ENCODE measurements around the gene ANO3. TPM values are rescaled to one million over a fixed set of nuclear protein-coding genes. Genes with fewer than 3 reads are reported as not detected.

Gene ANO3
- total and polyA plus RNA-seq, 3 experiments from 2014 or later, result not detected

- POLR2A ChIA-PET, result no interaction called here
- Histone ChIP-seq H3K4me1 (ENCODE audit: insufficient read depth, low read length) (no peaks in the 10 kb centered on the region), H3K4me3 (ENCODE audit: low read length) (no peak overlapping the region), H3K27me3 (ENCODE audit: insufficient read depth, low read length, poor library complexity, severe bottlenecking) (no peaks in the 10 kb centered on the region), H3K27ac (ENCODE audit: low read depth, low read length) (no peak overlapping the region), H3K36me3 (ENCODE audit: insufficient read depth, low read length) (no peaks in the 10 kb centered on the region), H3K9me3 (ENCODE audit: low read length) (no peaks in the 10 kb centered on the region)
- Mint-ChIP-seq H3K27me3 (no peaks in the 10 kb centered on the region), H3K9me3 (peaks cover 2 to 10% (median 4%) of the 10 kb centered on the region in 5 donors), H3K4me3 (no peak overlapping the region), H3K27ac (no peak overlapping the region), H3K4me1 (no peaks in the 10 kb centered on the region), H3K36me3 (no peaks in the 10 kb centered on the region)
- DNase-seq, result no peak
- CTCF ChIA-PET, result no interaction called here
Measured at GRCh38 chr11:26478710-26479109, 146.8 kb downstream of the ANO3 start.

- POLR2A ChIA-PET, result no interaction called here
- Histone ChIP-seq H3K4me3 (ENCODE audit: low read length) (no peak overlapping the region), H3K36me3 (ENCODE audit: insufficient read depth, low read length) (no peaks in the 10 kb centered on the region), H3K9me3 (ENCODE audit: low read length) (no peaks in the 10 kb centered on the region), H3K4me1 (ENCODE audit: insufficient read depth, low read length) (no peaks in the 10 kb centered on the region), H3K27ac (ENCODE audit: low read depth, low read length) (no peak overlapping the region), H3K27me3 (ENCODE audit: insufficient read depth, low read length, poor library complexity, severe bottlenecking) (no peaks in the 10 kb centered on the region)
- CTCF ChIA-PET, result no interaction called here
- H3K27ac Mint-ChIP-seq, result peak overlapping the region in 1 of 8 donors; percentile 77
- no peaks in the 10 kb centered on the region for H3K36me3 Mint-ChIP-seq
- H3K4me3 Mint-ChIP-seq, result no peak overlapping the region
- H3K4me1 Mint-ChIP-seq, result no peaks in the 10 kb centered on the region
- H3K9me3 Mint-ChIP-seq, result peaks cover 4 to 15% (median 7%) of the 10 kb centered on the region in 5 donors
- no peak for DNase-seq
- H3K27me3 Mint-ChIP-seq, result no peaks in the 10 kb centered on the region
Measured at GRCh38 chr11:26480041-26480440, 148.1 kb downstream of the ANO3 start.

DNA sequence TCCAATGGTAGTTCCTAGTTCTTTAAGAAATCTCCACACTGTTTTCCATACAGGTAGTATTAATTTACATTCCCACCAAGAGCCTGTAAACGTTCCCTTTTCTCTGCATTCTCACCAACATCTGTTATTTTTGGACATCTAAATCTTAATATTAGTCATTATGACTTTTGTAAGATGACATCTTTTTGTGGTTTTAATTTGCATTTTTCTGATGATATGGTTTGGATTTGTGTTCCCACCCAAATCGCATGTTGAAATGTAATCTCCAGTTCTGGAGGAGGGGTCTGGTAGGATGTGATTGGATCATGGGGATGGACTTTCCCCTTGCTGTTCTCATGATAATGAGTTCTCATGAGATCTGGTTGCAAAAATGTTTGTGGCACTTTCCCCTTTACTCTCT is 151.2 kb downstream of the ANO3 start:
- H3K9me3 ChIP-seq (ENCODE audit: low read length), result no peaks in the 10 kb centered on the region
- CTCF ChIA-PET, result no interaction called here
- Mint-ChIP-seq H3K4me1 (no peaks in the 10 kb centered on the region), H3K27me3 (no peaks in the 10 kb centered on the region), H3K4me3 (no peak overlapping the region), H3K36me3 (no peaks in the 10 kb centered on the region), H3K9me3 (peaks cover 7 to 35% (median 11%) of the 10 kb centered on the region in 5 donors), H3K27ac (no peak overlapping the region)
- POLR2A ChIA-PET, result no interaction called here
- H3K4me3 ChIP-seq (ENCODE audit: low read length), result no peak overlapping the region
- no peak for DNase-seq
- no peaks in the 10 kb centered on the region for H3K36me3 ChIP-seq (ENCODE audit: insufficient read depth, low read length)
- H3K4me1 ChIP-seq (ENCODE audit: insufficient read depth, low read length), result no peaks in the 10 kb centered on the region
- H3K27ac ChIP-seq (ENCODE audit: low read depth, low read length), result no peak overlapping the region
- H3K27me3 ChIP-seq (ENCODE audit: insufficient read depth, low read length, poor library complexity, severe bottlenecking), result no peaks in the 10 kb centered on the region

- H3K36me3 ChIP-seq (ENCODE audit: insufficient read depth, low read length), result no peaks in the 10 kb centered on the region
- Mint-ChIP-seq H3K36me3 (no peaks in the 10 kb centered on the region), H3K27ac (no peak overlapping the region), H3K4me1 (no peaks in the 10 kb centered on the region), H3K27me3 (no peaks in the 10 kb centered on the region), H3K4me3 (no peak overlapping the region), H3K9me3 (peaks cover 4 to 24% (median 12%) of the 10 kb centered on the region in 5 donors)
- no peaks in the 10 kb centered on the region for H3K9me3 ChIP-seq (ENCODE audit: low read length)
- H3K4me1 ChIP-seq (ENCODE audit: insufficient read depth, low read length), result no peaks in the 10 kb centered on the region
- ChIA-PET POLR2A (no interaction called here), CTCF (no interaction called here)
- no peak overlapping the region for H3K27ac ChIP-seq (ENCODE audit: low read depth, low read length)
- no peak for DNase-seq
- H3K27me3 ChIP-seq (ENCODE audit: insufficient read depth, low read length, poor library complexity, severe bottlenecking), result no peaks in the 10 kb centered on the region
- no peak overlapping the region for H3K4me3 ChIP-seq (ENCODE audit: low read length)
Measured at GRCh38 chr11:26490546-26490945, 158.6 kb downstream of the ANO3 start.

DNA sequence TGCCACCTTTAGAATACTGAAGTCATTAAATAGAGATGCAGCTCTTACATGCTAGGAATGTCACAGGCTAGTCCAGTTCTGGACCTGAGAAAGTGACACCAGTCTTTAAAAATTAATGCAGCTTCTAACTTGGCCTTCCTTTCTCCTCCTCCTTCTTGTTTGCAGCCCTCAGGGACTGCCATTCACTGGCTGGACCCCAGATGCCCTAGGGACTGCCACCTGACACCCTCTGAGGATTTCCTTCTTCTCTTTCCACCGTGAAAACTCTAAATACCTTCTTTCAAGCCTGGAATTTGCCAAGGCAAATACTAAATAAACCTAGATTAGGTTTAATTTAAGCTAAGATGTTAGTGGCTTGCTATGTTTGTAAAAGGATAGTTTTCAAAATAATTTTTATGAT is 161.7 kb downstream of the ANO3 start:
- Mint-ChIP-seq H3K9me3 (peaks cover 0 to 8% (median 5%) of the 10 kb centered on the region in 5 donors), H3K4me3 (no peak overlapping the region), H3K4me1 (no peaks in the 10 kb centered on the region), H3K36me3 (no peaks in the 10 kb centered on the region), H3K27me3 (no peaks in the 10 kb centered on the region), H3K27ac (no peak overlapping the region)
- DNase-seq, result no peak
- ChIA-PET POLR2A (no interaction called here), CTCF (no interaction called here)
- Histone ChIP-seq H3K27ac (ENCODE audit: low read depth, low read length) (no peak overlapping the region), H3K27me3 (ENCODE audit: insufficient read depth, low read length, poor library complexity, severe bottlenecking) (no peaks in the 10 kb centered on the region), H3K4me3 (ENCODE audit: low read length) (no peak overlapping the region), H3K9me3 (ENCODE audit: low read length) (no peaks in the 10 kb centered on the region), H3K4me1 (ENCODE audit: insufficient read depth, low read length) (no peaks in the 10 kb centered on the region), H3K36me3 (ENCODE audit: insufficient read depth, low read length) (no peaks in the 10 kb centered on the region)

DNA sequence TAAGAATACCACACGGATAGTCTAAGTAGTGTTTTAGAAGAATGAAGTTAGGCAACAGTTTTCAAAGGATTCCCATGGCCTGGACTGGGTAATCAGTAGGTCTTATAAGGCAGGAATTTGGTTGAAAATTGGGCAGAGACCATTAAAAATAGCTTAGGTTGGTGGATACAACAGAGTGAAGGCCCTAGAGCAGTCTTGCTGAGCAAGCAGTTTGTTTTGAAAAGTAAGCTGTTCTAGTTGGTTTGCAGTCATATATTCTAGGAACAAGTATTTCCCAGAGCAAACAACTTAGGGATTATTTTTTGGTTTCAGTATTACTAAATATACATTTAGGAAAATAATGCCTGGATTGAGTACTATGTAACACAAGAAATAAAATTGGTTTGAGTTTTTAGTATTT is 175.3 kb downstream of the ANO3 start:
- Histone ChIP-seq H3K4me1 (ENCODE audit: insufficient read depth, low read length) (no peaks in the 10 kb centered on the region), H3K4me3 (ENCODE audit: low read length) (no peak overlapping the region), H3K27me3 (ENCODE audit: insufficient read depth, low read length, poor library complexity, severe bottlenecking) (no peaks in the 10 kb centered on the region), H3K9me3 (ENCODE audit: low read length) (no peaks in the 10 kb centered on the region), H3K36me3 (ENCODE audit: insufficient read depth, low read length) (no peaks in the 10 kb centered on the region), H3K27ac (ENCODE audit: low read depth, low read length) (no peak overlapping the region)
- Mint-ChIP-seq H3K27me3 (no peaks in the 10 kb centered on the region), H3K9me3 (peaks cover 0 to 30% (median 11%) of the 10 kb centered on the region in 5 donors), H3K27ac (no peak overlapping the region), H3K4me1 (no peaks in the 10 kb centered on the region), H3K36me3 (peaks cover 0 to 2% (median 0%) of the 10 kb centered on the region in 3 donors), H3K4me3 (no peak overlapping the region)
- ChIA-PET CTCF (no interaction called here), POLR2A (no interaction called here)
- DNase-seq, result no peak

GRCh38 chr11:26510164-26510563 is 178.2 kb downstream of the ANO3 start:
- peaks cover 0 to 37% (median 12%) of the 10 kb centered on the region in 5 donors for H3K9me3 Mint-ChIP-seq
- ChIA-PET POLR2A (no interaction called here), CTCF (no interaction called here)
- Histone ChIP-seq H3K27me3 (ENCODE audit: insufficient read depth, low read length, poor library complexity, severe bottlenecking) (no peaks in the 10 kb centered on the region), H3K9me3 (ENCODE audit: low read length) (no peaks in the 10 kb centered on the region), H3K27ac (ENCODE audit: low read depth, low read length) (no peak overlapping the region), H3K36me3 (ENCODE audit: insufficient read depth, low read length) (no peaks in the 10 kb centered on the region), H3K4me3 (ENCODE audit: low read length) (no peak overlapping the region), H3K4me1 (ENCODE audit: insufficient read depth, low read length) (no peaks in the 10 kb centered on the region)
- no peak for DNase-seq
- no peak overlapping the region for H3K27ac Mint-ChIP-seq
- H3K4me3 Mint-ChIP-seq, result no peak overlapping the region
- peaks cover 0 to 2% (median 0%) of the 10 kb centered on the region in 3 donors for H3K36me3 Mint-ChIP-seq
- no peaks in the 10 kb centered on the region for H3K27me3 Mint-ChIP-seq
- H3K4me1 Mint-ChIP-seq, result no peaks in the 10 kb centered on the region

DNA sequence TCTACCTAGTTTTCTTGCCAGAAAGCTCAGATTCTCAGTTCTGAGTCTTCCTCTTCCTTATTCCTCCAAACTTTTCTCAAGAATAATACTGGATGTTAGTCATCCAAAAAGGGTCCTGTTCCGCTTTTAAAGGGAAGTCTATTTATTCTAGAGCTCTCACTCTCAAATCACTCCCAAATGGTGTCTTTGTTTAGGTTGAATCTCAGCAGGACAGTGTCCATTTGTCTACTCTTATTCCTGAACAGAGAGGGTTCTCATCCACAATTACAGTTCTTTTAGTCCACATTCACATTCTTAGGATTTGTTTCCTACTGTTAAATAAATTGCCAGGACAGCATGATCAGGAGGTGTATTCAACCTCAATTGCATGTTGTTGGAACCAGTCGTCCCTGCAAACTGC is 178.8 kb downstream of the ANO3 start:
- CTCF ChIA-PET, result no interaction called here
- H3K27ac Mint-ChIP-seq, result no peak overlapping the region
- Histone ChIP-seq H3K4me3 (ENCODE audit: low read length) (no peak overlapping the region), H3K36me3 (ENCODE audit: insufficient read depth, low read length) (no peaks in the 10 kb centered on the region), H3K27me3 (ENCODE audit: insufficient read depth, low read length, poor library complexity, severe bottlenecking) (no peaks in the 10 kb centered on the region), H3K4me1 (ENCODE audit: insufficient read depth, low read length) (no peaks in the 10 kb centered on the region), H3K9me3 (ENCODE audit: low read length) (no peaks in the 10 kb centered on the region), H3K27ac (ENCODE audit: low read depth, low read length) (no peak overlapping the region)
- no peak overlapping the region for H3K4me3 Mint-ChIP-seq
- H3K27me3 Mint-ChIP-seq, result no peaks in the 10 kb centered on the region
- no peaks in the 10 kb centered on the region for H3K36me3 Mint-ChIP-seq
- DNase-seq, result no peak
- H3K9me3 Mint-ChIP-seq, result peaks cover 0 to 37% (median 12%) of the 10 kb centered on the region in 5 donors
- POLR2A ChIA-PET, result no interaction called here
- no peaks in the 10 kb centered on the region for H3K4me1 Mint-ChIP-seq

GRCh38 chr11:26512196-26512595 is 180.3 kb downstream of the ANO3 start:
- ChIA-PET POLR2A (no interaction called here), CTCF (no interaction called here)
- H3K9me3 ChIP-seq (ENCODE audit: low read length), result no peaks in the 10 kb centered on the region
- Mint-ChIP-seq H3K4me1 (no peaks in the 10 kb centered on the region), H3K27me3 (no peaks in the 10 kb centered on the region), H3K27ac (no peak overlapping the region), H3K4me3 (no peak overlapping the region), H3K36me3 (no peaks in the 10 kb centered on the region), H3K9me3 (peaks cover 0 to 39% (median 8%) of the 10 kb centered on the region in 5 donors)
- no peak for DNase-seq
- H3K4me3 ChIP-seq (ENCODE audit: low read length), result no peak overlapping the region
- no peak overlapping the region for H3K27ac ChIP-seq (ENCODE audit: low read depth, low read length)
- no peaks in the 10 kb centered on the region for H3K36me3 ChIP-seq (ENCODE audit: insufficient read depth, low read length)
- no peaks in the 10 kb centered on the region for H3K27me3 ChIP-seq (ENCODE audit: insufficient read depth, low read length, poor library complexity, severe bottlenecking)
- no peaks in the 10 kb centered on the region for H3K4me1 ChIP-seq (ENCODE audit: insufficient read depth, low read length)
